PC-3 (cell line): ENCODE measurements around the gene MOG. TPM values are rescaled to one million over a fixed set of nuclear protein-coding genes. Genes with fewer than 3 reads are reported as not detected.
A peak's percentile ranks its signal among the peaks of the same experiment; 100 is the strongest.

ENCODE experiments used
- ATAC-seq: fragments of 200-7000 bp; cut with Tn5 transposase; 2 replicates; pipeline ENCODE4 v1.9.1; 2020; ENCODE audit warnings: mild to moderate bottlenecking, moderate library complexity
- BruUV-seq: library from RNA; stranded (reverse); fragments of 400-500 nt; replicated peaks from 2 replicates; lab custom pipeline; 2021; lab: Mats Ljungman, UMichigan
- CTCF ChIA-PET: fragments of 300-600 bp; sonication (Branson Sonifier 250); formaldehyde crosslinking; loops from one replicate; lab custom pipeline; 2022; ENCODE audit warnings: antibody characterized with exemption; lab: Charles Lee
- POLR2A ChIA-PET: fragments of 300-600 bp; sonication (Branson Sonifier 250); formaldehyde crosslinking; loops from one replicate; lab custom pipeline; 2022; ENCODE audit warnings: antibody characterized with exemption; ENCODE audit not compliant: unreplicated experiment; lab: Charles Lee
- DNase-seq: peaks from one replicate; pipeline ENCODE4 v3.0.0-alpha.2; 2015
- H2AFZ ChIP-seq: fragments of 300-600 bp; sonication (generic); 2 replicates; pipeline ENCODE4 v1.6.0; 2016; ENCODE audit warnings: antibody characterized with exemption, low read length
- H3F3A ChIP-seq: fragments of 300-600 bp; sonication (generic); one replicate; pipeline ENCODE4 v1.6.0; 2017; ENCODE audit warnings: antibody characterized with exemption, low read length, control low read depth, mild to moderate bottlenecking; ENCODE audit not compliant: unreplicated experiment
- H3K27ac ChIP-seq: fragments of 300-600 bp; sonication (generic); 2 replicates; pipeline ENCODE4 v1.5.1; 2016; ENCODE audit warnings: mild to moderate bottlenecking, low read length
- H3K27me3 ChIP-seq: fragments of 300-600 bp; sonication (generic); 2 replicates; pipeline ENCODE4 v1.6.1; 2016; ENCODE audit warnings: low read length, mixed read lengths
- H3K36me3 ChIP-seq: fragments of 300-600 bp; sonication (generic); 2 replicates; pipeline ENCODE4 v1.6.1; 2016; ENCODE audit warnings: low read depth, mixed run types, low read length, mixed read lengths
- H3K4me1 ChIP-seq: fragments of 300-600 bp; sonication (generic); 2 replicates; pipeline ENCODE4 v1.5.1; 2016; ENCODE audit warnings: low read length; ENCODE audit not compliant: insufficient read depth
- H3K4me2 ChIP-seq: fragments of 300-600 bp; sonication (generic); 2 replicates; pipeline ENCODE4 v1.6.0; 2016; ENCODE audit warnings: low read length
- H3K4me3 ChIP-seq: fragments of 300-600 bp; sonication (generic); 2 replicates; pipeline ENCODE4 v1.5.1; 2016; ENCODE audit warnings: mild to moderate bottlenecking, low read length, mixed read lengths
- H3K79me2 ChIP-seq: fragments of 300-600 bp; sonication (generic); 2 replicates; pipeline ENCODE4 v1.6.1; 2017; ENCODE audit warnings: low read length, mixed read lengths
- H3K9ac ChIP-seq: fragments of 300-600 bp; sonication (generic); 2 replicates; pipeline ENCODE4 v1.6.0; 2016; ENCODE audit warnings: mild to moderate bottlenecking, low read length
- H3K9me2 ChIP-seq: fragments of 300-600 bp; sonication (generic); replicated peaks from 2 replicates; pipeline ENCODE4 v1.6.1; 2016; ENCODE audit warnings: mixed run types, low read length, mixed read lengths
- H3K9me3 ChIP-seq: fragments of 300-600 bp; sonication (generic); 2 replicates; pipeline ENCODE4 v1.6.1; 2016; ENCODE audit warnings: low read length, mixed read lengths
- H4K20me1 ChIP-seq: fragments of 300-600 bp; sonication (generic); 2 replicates; pipeline ENCODE4 v1.6.1; 2016; ENCODE audit warnings: low read length, mixed read lengths
- CTCF ChIP-seq: fragments of 300-600 bp; sonication (generic); conservative IDR thresholded peaks from 2 replicates; pipeline ENCODE4 v1.5.1; 2017; ENCODE audit warnings: antibody characterized with exemption, low read depth, mild to moderate bottlenecking, low read length
- EZH2 ChIP-seq: fragments of 300-600 bp; sonication (generic); IDR thresholded peaks from one replicate; pipeline ENCODE4 v1.6.1; 2017; ENCODE audit warnings: antibody characterized with exemption, mild to moderate bottlenecking, low read length; ENCODE audit not compliant: unreplicated experiment
- EZH2phosphoT487 ChIP-seq: fragments of 300-600 bp; sonication (generic); IDR thresholded peaks from 2 replicates; pipeline ENCODE4 v1.6.1; 2018; ENCODE audit warnings: mild to moderate bottlenecking, antibody characterized with exemption, low read length, borderline replicate concordance
- intact Hi-C: fragments of 100-400 bp; cut with micrococcal nuclease; formaldehyde crosslinking; loops from 2 replicates; pipeline ENCODE4 v1.9.0; 2023
- total RNA-seq: library from RNA; depleted of rRNA; stranded (reverse); fragments of >200 nt; gene quantifications from 2 replicates; pipeline ENCODE4 v1.2.3, GENCODE V29; 2014

Gene MOG
- total RNA-seq, 1 experiment from 2014 or later, result not detected

GRCh38 chr6:29611426-29611825 lies 45.5 kb upstream of the MOG start:
- intact Hi-C loops, result no loop called here
- H3K27ac ChIP-seq, result no peak overlapping the region
- H3K9me3 ChIP-seq, result no peaks in the 10 kb centered on the region
- H3K27me3 ChIP-seq, result no peaks in the 10 kb centered on the region
- BruUV-seq, result no TSS peak
- H3K36me3 ChIP-seq, result 0 out of 2 replicates have a peak, but pooled peaks cover 3% of the 10 kb centered on the region
- no peaks in the 10 kb centered on the region for H3K9me2 ChIP-seq
- no peaks in the 10 kb centered on the region for H3K79me2 ChIP-seq
- no peak for DNase-seq
- no peak overlapping the region for H3K9ac ChIP-seq
- H3K4me1 ChIP-seq, result no peaks in the 10 kb centered on the region
- H4K20me1 ChIP-seq, result no peaks in the 10 kb centered on the region
- ChIA-PET POLR2A (no interaction called here), CTCF (no interaction called here)
- H3F3A ChIP-seq, result no peaks in the 10 kb centered on the region
- H3K4me2 ChIP-seq, result no peak overlapping the region
- no peak overlapping the region for H3K4me3 ChIP-seq
- TF ChIP-seq EZH2 (no peak), EZH2phosphoT487 (no peak), CTCF (no peak)
- no peak overlapping the region for H2AFZ ChIP-seq
- no peak for ATAC-seq

GRCh38 chr6:29617782-29618554 lies 38.9 kb upstream of the MOG start:
- no peaks in the 10 kb centered on the region for H3K79me2 ChIP-seq
- H3K9me3 ChIP-seq, result no peaks in the 10 kb centered on the region
- H2AFZ ChIP-seq, result no peak overlapping the region
- H3K27me3 ChIP-seq, result no peaks in the 10 kb centered on the region
- no peaks in the 10 kb centered on the region for H3F3A ChIP-seq
- DNase-seq, result no peak
- no peaks in the 10 kb centered on the region for H3K9me2 ChIP-seq
- POLR2A ChIA-PET, result no interaction called here
- H4K20me1 ChIP-seq, result no peaks in the 10 kb centered on the region
- BruUV-seq, result no TSS peak
- TF ChIP-seq EZH2phosphoT487 (no peak), CTCF (peak; percentile 47; the same call in 1 of the 2 replicates), EZH2 (no peak)
- intact Hi-C loops, result no loop called here
- CTCF ChIA-PET, result no interaction called here
- H3K4me3 ChIP-seq, result no peak overlapping the region
- H3K4me2 ChIP-seq, result no peak overlapping the region
- H3K9ac ChIP-seq, result no peak overlapping the region
- H3K27ac ChIP-seq, result no peak overlapping the region
- H3K4me1 ChIP-seq, result peaks cover 7% of the 10 kb centered on the region
- H3K36me3 ChIP-seq, result no peaks in the 10 kb centered on the region; the same call in 1 of the 2 replicates
- no peak for ATAC-seq

GRCh38 chr6:29619578-29620160 lies 37.2 kb upstream of the MOG start:
- no peak overlapping the region for H3K4me3 ChIP-seq
- peak; percentile 72 for ATAC-seq
- H3K9me2 ChIP-seq, result no peaks in the 10 kb centered on the region
- CTCF ChIA-PET, result no interaction called here
- no peaks in the 10 kb centered on the region; the same call in 1 of the 2 replicates for H3K36me3 ChIP-seq
- H3K9me3 ChIP-seq, result no peaks in the 10 kb centered on the region
- no peak overlapping the region for H3K27ac ChIP-seq
- no TSS peak for BruUV-seq
- H3K9ac ChIP-seq, result no peak overlapping the region
- intact Hi-C loops, result no loop called here
- peak; percentile 61 for DNase-seq
- H3K79me2 ChIP-seq, result no peaks in the 10 kb centered on the region
- H3K4me1 ChIP-seq, result peaks cover 7% of the 10 kb centered on the region
- no peaks in the 10 kb centered on the region for H4K20me1 ChIP-seq
- no peaks in the 10 kb centered on the region for H3F3A ChIP-seq
- TF ChIP-seq CTCF, result no peak
- TF ChIP-seq EZH2phosphoT487, result no peak
- TF ChIP-seq EZH2, result no peak
- POLR2A ChIA-PET, result no interaction called here
- no peak overlapping the region for H2AFZ ChIP-seq
- H3K27me3 ChIP-seq, result no peaks in the 10 kb centered on the region
- H3K4me2 ChIP-seq, result 0 out of 2 replicates have a peak overlapping the region, but pooled peaks have one; percentile 1
